Middle frontal gyrus (tissue), 1 donor: ENCODE measurements around the gene SLC6A6.

Source experiments
- DNase-seq: peaks from one replicate; pipeline ENCODE4 v3.0.0-alpha.2; 2015; ENCODE audit warnings: low spot score; ENCODE audit errors: extremely low spot score

The SLC6A6 gene

GRCh38 chr3:14371573-14372474 lies 30.6 kb upstream of the SLC6A6 start:
- DNase-seq, result no peak

DNA sequence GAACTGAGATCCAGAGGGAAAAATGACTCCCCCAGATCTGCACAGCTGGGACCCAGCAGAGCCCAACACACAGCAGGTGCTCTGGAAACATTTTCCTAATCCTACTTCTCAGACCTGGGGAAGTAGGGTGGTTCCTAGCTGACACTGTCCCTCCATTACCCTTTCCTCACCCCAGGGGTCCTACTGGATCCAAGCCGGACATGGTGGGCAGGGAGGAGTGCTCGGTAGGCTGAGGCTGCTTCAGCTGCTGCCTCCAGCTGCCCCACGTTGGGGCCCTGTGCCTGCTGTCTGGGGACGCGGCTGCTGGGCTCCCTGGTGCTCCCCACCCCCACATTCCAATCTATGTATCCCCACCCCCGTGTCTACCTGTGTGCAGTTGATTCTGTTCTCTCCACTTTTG lies 29.8 kb upstream of the SLC6A6 start:
- DNase-seq, result no peak

GRCh38 chr3:14373753-14374376 lies 28.5 kb upstream of the SLC6A6 start:
- no peak for DNase-seq

DNA sequence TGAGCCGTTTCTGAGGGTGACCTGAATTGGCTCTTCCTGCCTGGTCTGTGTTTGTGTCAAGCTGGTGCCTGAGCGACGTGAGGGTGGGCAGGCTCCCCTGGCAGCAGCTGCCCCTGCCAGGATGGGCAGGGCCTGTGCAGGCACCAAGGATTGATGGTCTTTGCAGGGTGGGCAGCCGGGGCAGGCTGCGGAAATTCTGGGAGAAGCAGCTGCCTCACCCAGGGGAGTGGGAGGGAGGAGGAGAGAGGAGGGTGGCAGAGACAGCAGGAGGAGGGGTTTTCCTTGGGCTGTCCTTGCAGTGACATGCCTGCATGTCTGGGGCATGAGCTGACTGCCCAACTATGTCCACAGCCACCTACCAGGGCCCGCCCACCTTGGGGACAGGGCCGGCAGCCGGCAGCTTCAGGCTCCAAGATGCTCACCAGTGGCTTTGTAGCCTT lies 27.9 kb upstream of the SLC6A6 start:
- DNase-seq, result no peak

- DNase-seq, result no peak
These were observed 27.2 kb upstream of the SLC6A6 start for GRCh38 chr3:14375192-14375591.

DNA sequence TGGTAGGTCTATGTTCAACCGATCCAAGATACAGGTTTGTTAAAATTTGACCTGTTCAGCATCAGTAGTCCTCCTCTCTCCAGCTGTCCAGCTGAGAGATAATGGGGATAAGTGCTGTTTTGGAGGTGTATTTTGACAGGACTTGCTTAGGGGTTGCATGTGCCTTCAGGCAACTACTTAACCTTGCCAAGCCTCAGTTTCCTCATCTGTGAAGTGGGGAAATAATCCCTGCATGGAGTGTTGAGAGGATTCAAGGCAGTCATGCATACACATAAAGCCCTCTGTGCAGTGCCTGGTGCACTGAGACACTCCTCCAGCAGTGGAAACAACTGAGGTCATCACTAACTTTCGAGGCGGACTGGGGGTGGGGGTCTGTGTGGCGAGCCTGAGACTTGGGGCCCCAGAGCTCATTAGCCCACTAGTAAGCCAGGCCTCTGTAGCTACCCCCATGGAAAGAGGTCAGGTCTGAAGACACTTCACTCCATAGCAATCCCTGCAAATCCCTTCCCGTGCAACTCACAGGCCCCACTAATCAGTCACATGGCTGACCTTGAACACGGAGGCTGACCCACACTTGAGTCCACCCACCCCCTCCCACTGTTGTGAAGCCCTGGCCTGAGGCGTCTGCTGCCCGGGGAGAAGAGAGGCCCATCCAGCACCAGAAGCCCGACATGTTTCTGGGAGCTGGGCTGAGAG lies 25.9 kb upstream of the SLC6A6 start:
- no peak for DNase-seq

DNA sequence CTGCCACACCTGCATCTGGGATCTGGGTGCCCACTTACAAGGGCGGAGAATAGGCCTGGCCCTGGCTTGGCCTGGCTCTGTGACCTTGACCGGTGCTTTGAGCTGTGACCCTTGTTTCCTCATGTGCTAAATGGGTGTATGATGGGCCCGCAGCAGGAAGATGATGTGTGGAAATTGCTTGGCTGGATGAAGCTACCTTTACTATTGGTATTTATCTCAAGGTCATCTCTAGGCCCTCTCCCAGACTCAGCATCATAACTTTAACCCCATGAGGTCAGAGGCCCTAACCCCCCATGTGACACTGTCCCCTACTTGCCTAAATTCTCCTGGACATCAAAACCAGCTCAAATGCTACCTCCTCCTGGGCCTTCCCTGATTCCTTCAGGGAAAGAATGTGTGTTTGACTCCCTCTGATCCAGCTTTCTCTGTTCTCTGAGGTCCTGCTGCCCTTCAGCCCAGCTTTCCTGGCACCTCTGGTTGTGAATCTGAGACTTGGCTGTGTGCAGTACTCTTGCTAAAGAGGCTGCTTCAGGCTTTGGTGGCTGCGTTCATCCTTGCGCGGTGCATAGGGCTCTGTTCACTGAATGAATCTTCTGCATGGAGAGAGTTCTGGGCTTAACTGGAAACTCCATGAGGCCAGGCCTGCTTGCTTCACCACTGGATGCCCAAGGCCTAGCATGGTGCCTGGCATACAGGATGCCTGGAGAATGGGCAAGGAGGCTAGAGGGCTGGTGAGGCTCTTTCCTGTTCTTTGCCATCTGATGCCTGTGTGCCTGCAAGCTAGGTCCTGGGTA lies 25.2 kb upstream of the SLC6A6 start:
- no peak for DNase-seq

GRCh38 chr3:14377838-14378169 lies 24.6 kb upstream of the SLC6A6 start:
- DNase-seq, result no peak

DNA sequence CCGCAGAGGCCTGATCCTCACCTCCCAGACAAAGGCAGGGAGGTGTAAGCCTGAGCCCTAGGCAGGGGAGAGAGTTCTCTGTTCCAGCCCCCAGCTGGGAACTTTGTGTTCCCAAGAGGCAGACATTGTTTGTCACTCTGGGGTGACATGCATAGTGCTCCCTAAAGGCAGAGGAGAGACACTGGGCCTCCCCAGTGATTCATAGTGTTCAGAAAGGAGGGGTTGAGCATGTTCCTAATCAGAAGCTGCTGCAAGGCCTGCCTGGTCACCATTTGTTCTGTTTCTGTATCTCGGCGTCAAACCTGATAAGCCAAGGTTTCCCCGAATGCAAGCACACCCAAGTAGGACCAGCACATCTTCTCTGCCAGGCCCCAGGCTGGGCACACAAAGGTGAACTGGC lies 24.0 kb upstream of the SLC6A6 start:
- DNase-seq, result no peak

DNA sequence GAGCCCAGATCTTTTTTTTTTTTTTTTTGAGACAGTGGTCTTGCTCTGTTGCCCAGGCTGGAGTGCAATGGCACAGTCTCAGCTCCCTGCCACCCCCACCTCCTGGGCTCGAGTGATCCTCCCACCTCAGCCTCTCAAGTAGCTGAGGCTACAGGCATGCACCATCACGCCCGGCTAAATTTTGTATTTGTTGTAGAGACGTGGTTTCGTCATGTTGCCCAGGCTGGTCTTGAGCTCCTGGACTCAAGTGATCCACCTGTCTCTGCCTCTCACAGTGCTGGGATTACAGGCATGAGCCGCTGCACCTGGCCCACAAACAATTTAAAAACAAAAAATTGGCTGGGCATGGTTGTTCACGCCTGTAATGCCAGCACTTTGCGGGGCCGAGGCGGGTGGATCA lies 22.6 kb upstream of the SLC6A6 start:
- no peak for DNase-seq

- DNase-seq, result no peak
These were observed 16.2 kb upstream of the SLC6A6 start for GRCh38 chr3:14386254-14386653.

DNA sequence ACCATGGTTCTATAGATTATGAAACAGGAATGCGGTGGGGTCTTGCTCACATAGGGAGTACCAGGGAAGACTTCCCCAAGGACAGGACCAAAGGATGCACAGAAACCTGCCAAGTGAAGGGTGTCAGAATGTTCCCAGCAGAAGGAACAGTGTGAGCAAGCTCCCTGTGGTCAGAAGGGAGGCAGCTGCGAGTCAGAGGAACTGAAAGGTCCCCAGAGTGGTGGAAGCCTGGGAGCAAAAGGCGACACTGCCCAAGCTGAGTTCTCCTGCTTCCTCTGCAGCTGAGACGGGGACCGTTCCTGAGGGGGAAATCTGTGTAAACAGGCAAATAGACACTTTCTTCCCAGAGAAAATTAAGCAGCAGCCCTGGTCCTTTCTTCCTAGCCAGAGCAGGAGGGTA lies 14.2 kb upstream of the SLC6A6 start:
- DNase-seq, result no peak

DNA sequence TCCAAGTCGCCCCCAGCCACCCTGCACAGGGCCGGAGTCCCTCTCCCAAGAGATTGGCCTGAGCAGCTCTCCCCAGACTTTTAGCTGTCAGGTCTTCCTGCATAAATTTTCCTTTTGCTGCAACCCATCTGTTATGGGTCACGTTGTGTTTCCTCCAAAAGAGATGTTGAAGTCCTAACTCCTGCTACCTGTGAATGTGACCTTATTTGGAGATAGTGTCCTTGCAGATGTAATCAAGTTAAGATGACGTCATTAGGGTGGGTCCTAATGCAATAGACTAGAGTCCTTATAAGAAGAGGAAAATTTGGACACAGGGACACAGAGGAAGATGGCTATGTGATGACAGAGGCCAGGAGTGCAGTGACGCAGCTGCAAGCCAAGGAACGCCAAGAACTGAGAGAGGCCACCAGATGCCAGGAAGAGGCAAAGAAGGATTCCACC lies 13.2 kb upstream of the SLC6A6 start:
- DNase-seq, result no peak

DNA sequence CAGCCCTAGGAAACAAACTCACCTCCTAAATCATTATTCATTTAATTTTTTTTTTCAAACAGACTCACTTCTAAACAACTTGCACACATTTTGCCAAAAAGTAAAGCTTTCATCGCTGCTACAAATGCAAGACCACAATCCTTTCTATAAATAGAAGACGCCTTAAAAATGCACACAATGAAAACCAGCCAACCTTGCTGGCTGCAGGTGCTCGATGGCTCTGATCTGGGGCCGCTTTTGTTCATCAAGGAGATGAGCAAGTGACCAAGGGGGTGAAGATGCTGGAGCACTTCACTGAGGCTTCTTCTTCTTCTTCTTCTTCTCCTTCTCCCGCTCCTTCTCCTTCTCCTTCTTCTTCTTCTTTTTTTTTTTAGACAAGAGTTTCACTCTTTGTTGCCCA lies 12.7 kb upstream of the SLC6A6 start:
- DNase-seq, result no peak

DNA sequence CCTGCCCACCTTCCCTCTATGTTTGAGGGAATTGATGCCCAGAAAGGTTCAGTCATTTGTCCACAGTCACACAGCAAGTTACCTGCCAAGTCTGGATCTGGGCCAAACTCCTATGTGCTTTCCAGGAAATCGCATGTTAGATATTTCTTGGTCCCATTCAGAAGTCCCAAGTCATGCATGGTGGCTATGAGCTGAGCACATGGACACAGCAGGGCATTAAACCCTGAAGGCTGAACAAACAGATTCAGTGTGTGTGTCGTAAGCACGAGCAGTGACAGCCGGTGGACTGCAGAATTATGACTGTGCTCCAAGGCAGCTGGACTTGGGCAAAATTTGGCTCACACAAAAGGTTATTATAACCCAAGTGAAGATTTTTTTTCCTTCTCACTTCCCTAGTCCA lies 11.4 kb upstream of the SLC6A6 start:
- peak; percentile 31 for DNase-seq

- DNase-seq, result no peak
These were observed 10.2 kb upstream of the SLC6A6 start for GRCh38 chr3:14392231-14392630.

GRCh38 chr3:14392803-14393319 lies 9.5 kb upstream of the SLC6A6 start:
- DNase-seq, result no peak

- DNase-seq, result no peak
These were observed 8.8 kb upstream of the SLC6A6 start for GRCh38 chr3:14393440-14394106.

- DNase-seq, result no peak
These were observed 6.2 kb upstream of the SLC6A6 start for GRCh38 chr3:14396031-14396692.

- DNase-seq, result no peak
These were observed 5.4 kb upstream of the SLC6A6 start for GRCh38 chr3:14397046-14397445.
